Hematopoietic multipotent progenitor cell (in vitro differentiated cells): Measurements from ENCODE around the gene MRPL14. TPM values are rescaled to one million over a fixed set of nuclear protein-coding genes. Genes with fewer than 3 reads are reported as not detected.

Experiments used
- DNase-seq, 3 donors: peaks; one replicate each; pipeline ENCODE4 v3.0.0-alpha.2; 2011 to 2015; ENCODE audit warnings: low read depth in 2 of 3, low spot score in 2 of 3
- total RNA-seq: library from RNA; depleted of rRNA; stranded (reverse); fragments of >200 nt; gene quantifications from one replicate; pipeline ENCODE4 v1.2.3, GENCODE V29; 2012

The MRPL14 gene
- total RNA-seq, 1 donor: 20.5 TPM

GRCh38 chr6:44081753-44082152 is 45.5 kb downstream of the MRPL14 start:
- no peak for DNase-seq

GRCh38 chr6:44080561-44081521 is 46.4 kb downstream of the MRPL14 start:
- DNase-seq: peak in 1 of 3 donors; percentile 35

GRCh38 chr6:44079672-44080071 is 47.6 kb downstream of the MRPL14 start:
- no peak for DNase-seq

GRCh38 chr6:44078827-44079671 is 48.2 kb downstream of the MRPL14 start:
- peak; percentile 60 to 83 (median 67) for DNase-seq

DNA sequence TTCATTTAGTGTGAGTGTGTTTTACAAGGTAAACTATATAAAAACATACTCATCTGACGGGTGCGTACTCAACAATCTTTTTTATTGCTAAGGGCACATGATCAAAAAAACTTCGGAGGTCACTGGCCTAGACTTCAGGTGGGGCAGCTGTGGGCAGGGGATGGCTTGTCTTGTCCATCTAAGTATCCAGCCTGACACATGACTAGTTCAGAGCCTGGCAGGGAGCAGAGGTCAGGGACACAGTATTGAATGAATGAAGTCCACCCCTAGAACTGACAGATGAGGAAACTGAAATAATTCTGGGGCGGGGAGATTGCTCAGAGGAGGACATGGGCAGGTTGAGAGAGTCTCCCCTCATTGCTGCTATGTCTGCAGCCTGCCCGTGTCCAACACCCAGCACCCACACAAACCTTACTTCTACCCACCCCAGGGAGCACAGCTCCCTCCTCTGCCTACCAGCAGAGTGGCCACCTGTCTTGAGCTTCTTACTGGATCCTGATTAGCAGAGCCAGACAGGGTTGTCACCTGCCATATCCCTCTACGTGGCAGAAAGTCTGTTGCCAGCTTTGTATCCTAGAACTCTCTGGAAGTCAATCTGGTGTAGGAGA is 48.9 kb downstream of the MRPL14 start:
- DNase-seq: no peak

- DNase-seq: no peak
Observed at GRCh38 chr6:44077214-44077946, 49.9 kb downstream of the MRPL14 start.

DNA sequence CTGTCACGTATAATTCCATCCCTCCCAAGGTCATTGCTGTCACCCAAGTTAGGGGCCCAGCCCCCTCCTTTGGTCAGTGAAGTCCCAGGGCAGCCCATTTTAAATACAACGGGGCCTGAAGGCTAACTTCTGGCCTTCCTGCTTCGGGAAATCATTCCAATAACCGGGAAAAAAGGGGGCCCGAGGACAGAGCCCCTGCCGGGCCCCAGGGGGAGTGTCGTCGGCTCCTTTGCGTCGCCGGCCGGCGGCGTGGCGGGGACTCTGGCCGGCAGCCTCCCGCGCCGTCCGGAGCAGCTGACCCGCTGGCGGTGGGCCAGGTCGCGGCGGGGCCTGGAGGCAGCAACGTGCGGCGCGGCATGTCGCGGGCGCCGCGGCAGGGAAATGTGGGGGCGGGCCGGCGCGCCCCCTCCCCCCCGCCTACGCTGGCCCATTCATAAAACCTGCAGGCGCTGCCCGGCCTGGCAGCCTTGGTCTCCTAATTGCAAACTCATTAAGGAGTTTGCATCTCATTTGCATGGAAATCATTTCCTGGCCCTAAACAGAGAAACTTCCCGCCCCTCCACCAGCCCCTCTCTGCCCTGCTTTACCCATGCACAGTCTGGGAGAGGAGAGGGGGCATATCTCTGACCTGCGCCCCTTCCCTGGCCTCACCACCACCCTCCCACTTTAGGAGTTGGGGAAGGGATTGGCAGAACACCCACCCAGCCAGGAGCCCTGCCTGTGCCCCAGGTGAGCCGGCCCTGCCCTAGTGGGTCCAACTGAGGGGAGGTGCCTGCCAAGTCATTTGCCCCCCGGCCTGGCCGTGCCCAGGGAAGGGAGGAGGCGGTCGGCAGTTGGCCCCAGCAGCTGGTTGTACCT is 50.7 kb downstream of the MRPL14 start:
- no peak for DNase-seq

- no peak for DNase-seq
Observed at GRCh38 chr6:44075647-44076355, 51.5 kb downstream of the MRPL14 start.

- no peak for DNase-seq
Observed at GRCh38 chr6:44074813-44075646, 52.2 kb downstream of the MRPL14 start.

DNA sequence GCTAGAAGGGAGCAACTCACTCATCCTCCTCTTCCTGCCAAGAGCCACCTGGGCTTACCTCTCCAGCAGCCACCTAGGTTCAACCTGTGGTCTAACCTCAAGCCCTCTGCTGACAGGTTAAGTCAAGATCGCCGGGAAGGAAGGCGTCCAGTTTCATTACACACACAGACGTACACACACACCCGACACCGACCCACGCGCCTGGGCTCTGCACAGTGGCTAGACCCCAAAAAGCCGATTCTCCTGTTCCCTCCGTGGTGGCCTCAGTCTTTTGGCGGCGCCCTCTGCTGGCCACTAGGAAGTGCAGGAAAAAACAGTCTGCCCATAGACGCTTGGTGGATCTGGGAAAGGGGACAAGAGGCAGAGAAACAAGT is 52.8 kb downstream of the MRPL14 start:
- peak; percentile 52 to 84 (median 67) for DNase-seq

- no peak for DNase-seq
Observed at GRCh38 chr6:44073612-44074438, 53.4 kb downstream of the MRPL14 start.

GRCh38 chr6:44072959-44073611 is 54.2 kb downstream of the MRPL14 start:
- peak; percentile 55 to 82 (median 78) for DNase-seq

GRCh38 chr6:44072452-44072958 is 54.7 kb downstream of the MRPL14 start:
- no peak for DNase-seq

DNA sequence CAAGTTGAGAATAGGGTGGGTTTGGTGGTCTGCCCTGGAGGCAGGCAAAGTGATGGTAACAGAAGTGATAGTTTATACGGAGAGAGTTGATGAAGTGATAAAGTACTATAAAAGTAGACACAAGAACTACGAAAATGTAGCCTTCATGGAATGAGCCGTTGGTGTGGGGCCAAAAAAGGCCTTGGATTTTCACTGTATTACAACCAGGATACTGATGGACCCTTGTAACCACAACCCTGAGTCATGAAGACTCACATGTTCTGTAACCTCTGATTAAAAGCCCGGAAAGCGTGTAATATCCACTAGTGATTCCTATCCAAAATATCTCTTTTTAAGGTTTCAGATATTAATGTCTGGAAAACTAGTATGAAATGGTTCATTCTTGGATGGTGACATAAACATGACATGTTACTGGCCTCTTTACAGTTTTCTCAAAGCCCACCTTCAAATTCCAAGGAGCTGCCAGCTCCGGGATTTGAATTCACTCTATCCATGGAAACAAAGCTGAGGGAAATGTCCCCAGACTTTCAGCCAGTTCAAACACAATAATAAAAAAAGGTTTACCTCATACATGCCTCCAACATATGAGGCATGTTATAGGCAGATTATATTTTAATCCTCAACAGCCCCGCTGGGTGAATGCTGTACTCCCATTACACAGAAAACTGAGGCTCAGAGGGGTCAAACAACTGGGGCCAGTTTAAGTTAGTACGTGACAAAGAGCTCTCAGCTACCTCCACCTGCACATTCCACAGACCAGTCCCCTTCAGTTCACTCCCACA is 55.4 kb downstream of the MRPL14 start:
- DNase-seq: no peak

GRCh38 chr6:44068607-44069296 is 58.5 kb downstream of the MRPL14 start:
- no peak for DNase-seq
